GM12878 (cell line): ENCODE data around the gene EDN2. TPM values are rescaled to one million over a fixed set of nuclear protein-coding genes. Genes with fewer than 3 reads are reported as not detected.

Source experiments
- ATAC-seq: fragments of 200-7000 bp; cut with Tn5 transposase; 3 replicates; pipeline ENCODE4 v1.9.1; 2020; ENCODE audit warnings: mild to moderate bottlenecking, moderate library complexity
- BruUV-seq: library from RNA; stranded (reverse); fragments of 400-500 nt; replicated peaks from 2 replicates; lab custom pipeline; 2021; lab: Mats Ljungman, UMichigan
- CTCF ChIA-PET: fragments of 300-600 bp; sonication (Branson Sonifier 250); formaldehyde crosslinking; extraction: SDS; loops from one replicate; lab custom pipeline; 2021; ENCODE audit warnings: inconsistent platforms; lab: Yijun Ruan, JAX
- POLR2A ChIA-PET: fragments of 350-600 bp; formaldehyde crosslinking; extraction: SDS; loops from one replicate; lab custom pipeline; 2021; ENCODE audit warnings: inconsistent platforms; lab: Charles Lee
- RAD21 ChIA-PET: fragments of 300-600 bp; sonication (Branson Sonifier 250); formaldehyde crosslinking; loops from one replicate; lab custom pipeline; 2023; ENCODE audit warnings: antibody characterized with exemption; ENCODE audit not compliant: unreplicated experiment; lab: Charles Lee
- SMC1A ChIA-PET: fragments of 300-600 bp; sonication (Branson Sonifier 250); formaldehyde crosslinking; loops from one replicate; lab custom pipeline; 2023; ENCODE audit not compliant: unreplicated experiment, uncharacterized antibody; lab: Charles Lee
- DNase-seq: peaks from one replicate; pipeline ENCODE4 v3.0.0-alpha.2; 2011; ENCODE audit warnings: low read depth, low spot score
- FAIRE-seq: peaks from 3 replicates; lab custom pipeline; 2011; peaks lifted over from hg19 to GRCh38; lab: Jason Lieb, UNC
- H2AFZ ChIP-seq: 2 replicates; pipeline ENCODE4 v1.6.0; 2011; ENCODE audit warnings: low read depth, low read length, control low read depth; ENCODE audit not compliant: control insufficient read depth
- H3K27ac ChIP-seq: 2 replicates; pipeline ENCODE4 v1.5.1; 2011; ENCODE audit warnings: control low read depth; ENCODE audit not compliant: control insufficient read depth, insufficient read depth
- H3K27me3 ChIP-seq, 2 experiments: replicated peaks in 1 of 2; 2 replicates each; pipeline versions ENCODE4 v1.6.0 to v1.6.1; 2011; ENCODE audit warnings: low read length in 1 of 2; ENCODE audit not compliant: control insufficient read depth in 2 of 2, insufficient read depth in 2 of 2
- H3K36me3 ChIP-seq, 2 experiments: 2 replicates each; pipeline ENCODE4 v1.5.1; 2011; ENCODE audit warnings: low read length in 1 of 2; ENCODE audit not compliant: control insufficient read depth in 2 of 2, insufficient read depth in 2 of 2
- H3K4me1 ChIP-seq: 2 replicates; pipeline ENCODE4 v1.6.1; 2011; ENCODE audit warnings: mild to moderate bottlenecking, low read length, moderate library complexity, mixed read lengths; ENCODE audit not compliant: control insufficient read depth, insufficient read depth
- H3K4me2 ChIP-seq: 2 replicates; pipeline ENCODE4 v1.6.0; 2011; ENCODE audit warnings: control low read depth; ENCODE audit not compliant: control insufficient read depth, insufficient read depth
- H3K4me3 ChIP-seq: fragments of 200-600 bp; sonication (generic); 2 replicates; pipeline ENCODE4 v1.5.1; 2016
- H3K79me2 ChIP-seq: 2 replicates; pipeline ENCODE4 v1.6.0; 2011; ENCODE audit warnings: low read length; ENCODE audit not compliant: control insufficient read depth, insufficient read depth
- H3K9ac ChIP-seq: 2 replicates; pipeline ENCODE4 v1.8.0; 2011; ENCODE audit warnings: low read length, control low read depth, mixed read lengths; ENCODE audit not compliant: control insufficient read depth, insufficient read depth
- H3K9me3 ChIP-seq: replicated peaks from 3 replicates; pipeline ENCODE4 v1.5.1; 2011; ENCODE audit warnings: mild to moderate bottlenecking, low read length; ENCODE audit not compliant: control insufficient read depth, insufficient read depth
- H4K20me1 ChIP-seq: 2 replicates; pipeline ENCODE4 v1.6.0; 2011; ENCODE audit not compliant: control insufficient read depth, insufficient read depth
- CHD4 ChIP-seq: fragments of 200-600 bp; sonication (generic); IDR thresholded peaks from 2 replicates; pipeline ENCODE4 v1.6.1; 2016; ENCODE audit warnings: mild to moderate bottlenecking
- DPF2 ChIP-seq: fragments of 450-650 bp; IDR thresholded peaks from 2 replicates; pipeline ENCODE4 v1.6.1; 2017; ENCODE audit warnings: mild to moderate bottlenecking
- EP300 ChIP-seq, 2 experiments: fragments of 150-350 bp in 1 of 2; IDR thresholded peaks; 2 replicates each; pipeline ENCODE4 v1.6.1; 2011 to 2012; ENCODE audit warnings: low read depth in 2 of 2, low read length in 2 of 2, borderline replicate concordance in 1 of 2, improper control_type of control experiment in 1 of 2, inconsistent platforms in 1 of 2; ENCODE audit not compliant: control insufficient read depth in 1 of 2
- SP1 ChIP-seq: IDR thresholded peaks from one replicate; pipeline ENCODE4 v1.6.1; 2011; ENCODE audit warnings: low read depth, low read length
- ZNF217 ChIP-seq: fragments of 450-650 bp; IDR thresholded peaks from 2 replicates; pipeline ENCODE4 v1.6.1; 2017; ENCODE audit warnings: antibody characterized with exemption, mild to moderate bottlenecking
- WGBS: methylation state at CpG from one replicate; pipeline ENCODE4 v1.1.6; 2016; ENCODE audit warnings: low lambda C conversion rate; ENCODE audit not compliant: insufficient replicate concordance, insufficient coverage; ENCODE audit errors: missing lambda C conversion rate; 5-methylcytosine and 5-hydroxymethylcytosine counted together
- in situ Hi-C: fragments of 300-500 bp; cut with MboI; formaldehyde crosslinking; loops from 9 replicates; pipeline ENCODE4 v1.14.3; 2018; ENCODE audit warnings: mixed read lengths
- intact Hi-C: fragments of 100-400 bp; cut with micrococcal nuclease; formaldehyde crosslinking; loops from one replicate; pipeline ENCODE4 v1.14.2; 2022; ENCODE audit not compliant: unreplicated experiment
- polyA plus RNA-seq, 11 experiments: library from polyadenylated mRNA; depleted of rRNA in 4 of 11; unstranded in 6 of 11; stranded (reverse) in 5 of 11; fragments of >200 nt; fragmentation: Nextera tagmentation in 4 of 11; fragmentation: Illumina TruSeq in 1 of 11; extraction: Ambion mirVana in 4 of 11; extraction: Trizol in 1 of 11; gene quantifications; 1 replicate in 1 of 11; 2 replicates in 10 of 11; pipeline versions ENCODE4 v1.2.1 to v1.2.3, GENCODE V29; 2011 to 2016; ENCODE audit warnings: inconsistent platforms in 2 of 11, missing spikeins in 2 of 11, low read depth in 1 of 11
- total RNA-seq, 4 experiments: library from RNA; depleted of rRNA in 3 of 4; stranded (reverse); fragments of >200 nt in 3 of 4; fragmentation: Illumina TruSeq in 1 of 4; extraction: Trizol in 1 of 4; gene quantifications; 2 replicates each; pipeline versions ENCODE4 v1.2.1 to v1.2.3, GENCODE V29; 2013 to 2021
- TF ChIP-seq, protein P1 (sequence below): fragments of 450-650 bp; formaldehyde crosslinking; IDR thresholded peaks from 2 replicates; pipeline ENCODE4 v1.4.0; 2020; ENCODE audit warnings: mild to moderate bottlenecking, moderate library complexity
- TF ChIP-seq, protein P2 (sequence below): IDR thresholded peaks from 2 replicates; pipeline ENCODE4 v1.6.1; 2011; ENCODE audit warnings: low read depth, low read length, improper control_type of control experiment, borderline replicate concordance
- TF ChIP-seq, protein P3 (sequence below): IDR thresholded peaks from 2 replicates; pipeline ENCODE4 v1.6.1; 2012; ENCODE audit warnings: low read length, inconsistent platforms

EDN2 gene
- total and polyA plus RNA-seq, 10 of the 15 experiments (the other 5 are each of a cell fraction or from before 2014, with no cell fraction given), result 0.11 to 1.5 (median 0.43) TPM; not detected in 1

DNA sequence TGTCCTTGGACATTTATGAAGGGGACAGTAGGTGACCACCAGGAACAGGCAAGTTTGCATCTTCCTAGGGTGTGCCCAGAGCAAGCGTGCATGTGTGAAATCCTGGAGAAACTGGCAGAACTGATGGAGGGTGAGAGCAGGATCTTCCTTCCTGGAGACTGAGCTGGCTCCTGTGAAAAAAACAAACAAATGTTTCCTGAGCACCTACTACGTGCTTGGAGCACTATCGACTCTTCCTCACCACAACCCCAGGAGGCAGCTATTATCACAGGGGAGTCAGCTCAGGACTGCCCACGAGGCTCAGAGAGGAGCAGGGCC is 1.5 kb upstream of the EDN2 start:
- intact Hi-C loops, result no loop called here
- Histone ChIP-seq H3K4me3 (peak overlapping the region; percentile 45; the same call in 1 of the 2 replicates), H2AFZ (peak overlapping the region; percentile 59; the same call in 1 of the 2 replicates), H3K4me2 (peak overlapping the region; percentile 76; the same call in 1 of the 2 replicates), H3K4me1 (peaks cover 40% of the 10 kb centered on the region), H3K27me3 (no peaks in the 10 kb centered on the region), H4K20me1 (no peaks in the 10 kb centered on the region), H3K27ac (peak overlapping the region; percentile 69), H3K36me3 (no peaks in the 10 kb centered on the region), H3K9ac (no peak overlapping the region), H3K79me2 (no peaks in the 10 kb centered on the region), H3K9me3 (no peaks in the 10 kb centered on the region)
- FAIRE-seq (peak; percentile 93), DNase-seq (no peak), ATAC-seq (no peak)
- 11% methylated on average over 4 of the region's 4 CpGs for WGBS
- in situ Hi-C loops, result no loop called here
- ChIA-PET POLR2A (no interaction called here), SMC1A (interaction anchor here (0.6 to 1.3 kb wide), 4 partner anchors 13 to 380 kb away, joined by 3 read pairs; no protein-coding TSS in a partner anchor), RAD21 (no interaction called here), CTCF (interaction anchor here (0.9 to 1.6 kb wide), 4 partner anchors 9 to 181 kb away, joined by 3 read pairs; no protein-coding TSS in a partner anchor)
- BruUV-seq, result no TSS peak
- TF ChIP-seq, protein P1, sequence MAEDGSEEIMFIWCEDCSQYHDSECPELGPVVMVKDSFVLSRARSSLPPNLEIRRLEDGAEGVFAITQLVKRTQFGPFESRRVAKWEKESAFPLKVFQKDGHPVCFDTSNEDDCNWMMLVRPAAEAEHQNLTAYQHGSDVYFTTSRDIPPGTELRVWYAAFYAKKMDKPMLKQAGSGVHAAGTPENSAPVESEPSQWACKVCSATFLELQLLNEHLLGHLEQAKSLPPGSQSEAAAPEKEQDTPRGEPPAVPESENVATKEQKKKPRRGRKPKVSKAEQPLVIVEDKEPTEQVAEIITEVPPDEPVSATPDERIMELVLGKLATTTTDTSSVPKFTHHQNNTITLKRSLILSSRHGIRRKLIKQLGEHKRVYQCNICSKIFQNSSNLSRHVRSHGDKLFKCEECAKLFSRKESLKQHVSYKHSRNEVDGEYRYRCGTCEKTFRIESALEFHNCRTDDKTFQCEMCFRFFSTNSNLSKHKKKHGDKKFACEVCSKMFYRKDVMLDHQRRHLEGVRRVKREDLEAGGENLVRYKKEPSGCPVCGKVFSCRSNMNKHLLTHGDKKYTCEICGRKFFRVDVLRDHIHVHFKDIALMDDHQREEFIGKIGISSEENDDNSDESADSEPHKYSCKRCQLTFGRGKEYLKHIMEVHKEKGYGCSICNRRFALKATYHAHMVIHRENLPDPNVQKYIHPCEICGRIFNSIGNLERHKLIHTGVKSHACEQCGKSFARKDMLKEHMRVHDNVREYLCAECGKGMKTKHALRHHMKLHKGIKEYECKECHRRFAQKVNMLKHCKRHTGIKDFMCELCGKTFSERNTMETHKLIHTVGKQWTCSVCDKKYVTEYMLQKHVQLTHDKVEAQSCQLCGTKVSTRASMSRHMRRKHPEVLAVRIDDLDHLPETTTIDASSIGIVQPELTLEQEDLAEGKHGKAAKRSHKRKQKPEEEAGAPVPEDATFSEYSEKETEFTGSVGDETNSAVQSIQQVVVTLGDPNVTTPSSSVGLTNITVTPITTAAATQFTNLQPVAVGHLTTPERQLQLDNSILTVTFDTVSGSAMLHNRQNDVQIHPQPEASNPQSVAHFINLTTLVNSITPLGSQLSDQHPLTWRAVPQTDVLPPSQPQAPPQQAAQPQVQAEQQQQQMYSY (CRISPR knock-in tag), result no peak
- 0 out of 2 replicates have a peak, but pooled peaks have one; percentile 50 for TF ChIP-seq CHD4
- TF ChIP-seq DPF2, result peak; percentile 89
- peak; percentile 55; the same call in 1 of the 2 replicates for TF ChIP-seq ZNF217
- TF ChIP-seq, protein P2, sequence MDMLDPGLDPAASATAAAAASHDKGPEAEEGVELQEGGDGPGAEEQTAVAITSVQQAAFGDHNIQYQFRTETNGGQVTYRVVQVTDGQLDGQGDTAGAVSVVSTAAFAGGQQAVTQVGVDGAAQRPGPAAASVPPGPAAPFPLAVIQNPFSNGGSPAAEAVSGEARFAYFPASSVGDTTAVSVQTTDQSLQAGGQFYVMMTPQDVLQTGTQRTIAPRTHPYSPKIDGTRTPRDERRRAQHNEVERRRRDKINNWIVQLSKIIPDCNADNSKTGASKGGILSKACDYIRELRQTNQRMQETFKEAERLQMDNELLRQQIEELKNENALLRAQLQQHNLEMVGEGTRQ, result no peak
- no peak for TF ChIP-seq EP300 (IDR thresholded peaks at IDR 0.05; ENCODE audit: borderline replicate concordance in 1 of 2, control insufficient read depth in 1 of 2, low read depth in 2 of 2, low read length in 2 of 2)
- TF ChIP-seq, protein P3, sequence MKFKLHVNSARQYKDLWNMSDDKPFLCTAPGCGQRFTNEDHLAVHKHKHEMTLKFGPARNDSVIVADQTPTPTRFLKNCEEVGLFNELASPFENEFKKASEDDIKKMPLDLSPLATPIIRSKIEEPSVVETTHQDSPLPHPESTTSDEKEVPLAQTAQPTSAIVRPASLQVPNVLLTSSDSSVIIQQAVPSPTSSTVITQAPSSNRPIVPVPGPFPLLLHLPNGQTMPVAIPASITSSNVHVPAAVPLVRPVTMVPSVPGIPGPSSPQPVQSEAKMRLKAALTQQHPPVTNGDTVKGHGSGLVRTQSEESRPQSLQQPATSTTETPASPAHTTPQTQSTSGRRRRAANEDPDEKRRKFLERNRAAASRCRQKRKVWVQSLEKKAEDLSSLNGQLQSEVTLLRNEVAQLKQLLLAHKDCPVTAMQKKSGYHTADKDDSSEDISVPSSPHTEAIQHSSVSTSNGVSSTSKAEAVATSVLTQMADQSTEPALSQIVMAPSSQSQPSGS, result no peak
- no peak for TF ChIP-seq SP1
